ENCODE measurements around the gene OR2A42.
"Not testable (repeated sequence)": the region's sequence is repeated elsewhere in the genome, so short reads cannot be mapped to it uniquely, and the experiment has no call there.

DNA sequence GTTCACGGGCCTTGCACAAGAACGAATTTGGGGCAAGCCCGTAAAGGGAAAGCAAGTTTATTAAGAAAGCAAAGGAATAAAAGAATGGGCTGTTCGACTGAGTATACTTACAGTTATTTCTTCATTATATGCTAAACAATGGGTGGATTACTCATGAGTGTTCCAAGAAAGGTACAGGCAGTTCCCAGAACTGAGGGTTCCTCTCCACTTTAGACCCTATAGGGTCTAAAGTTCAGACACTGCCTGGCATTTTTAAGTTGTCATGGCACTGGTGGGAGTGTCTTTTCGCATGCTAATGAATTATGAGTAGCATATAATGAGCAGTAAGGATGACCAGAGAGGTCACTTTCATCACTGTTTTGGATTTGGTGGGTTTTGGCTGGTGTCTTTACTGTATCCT lies 34.1 kb downstream of the OR2A42 start:
- TF ChIP-seq, protein P1, sequence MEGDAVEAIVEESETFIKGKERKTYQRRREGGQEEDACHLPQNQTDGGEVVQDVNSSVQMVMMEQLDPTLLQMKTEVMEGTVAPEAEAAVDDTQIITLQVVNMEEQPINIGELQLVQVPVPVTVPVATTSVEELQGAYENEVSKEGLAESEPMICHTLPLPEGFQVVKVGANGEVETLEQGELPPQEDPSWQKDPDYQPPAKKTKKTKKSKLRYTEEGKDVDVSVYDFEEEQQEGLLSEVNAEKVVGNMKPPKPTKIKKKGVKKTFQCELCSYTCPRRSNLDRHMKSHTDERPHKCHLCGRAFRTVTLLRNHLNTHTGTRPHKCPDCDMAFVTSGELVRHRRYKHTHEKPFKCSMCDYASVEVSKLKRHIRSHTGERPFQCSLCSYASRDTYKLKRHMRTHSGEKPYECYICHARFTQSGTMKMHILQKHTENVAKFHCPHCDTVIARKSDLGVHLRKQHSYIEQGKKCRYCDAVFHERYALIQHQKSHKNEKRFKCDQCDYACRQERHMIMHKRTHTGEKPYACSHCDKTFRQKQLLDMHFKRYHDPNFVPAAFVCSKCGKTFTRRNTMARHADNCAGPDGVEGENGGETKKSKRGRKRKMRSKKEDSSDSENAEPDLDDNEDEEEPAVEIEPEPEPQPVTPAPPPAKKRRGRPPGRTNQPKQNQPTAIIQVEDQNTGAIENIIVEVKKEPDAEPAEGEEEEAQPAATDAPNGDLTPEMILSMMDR (IDR thresholded peaks at IDR 0.05), result not testable (repeated sequence)
- not testable (repeated sequence) for TF ChIP-seq EP300 (IDR thresholded peaks at IDR 0.05; ENCODE audit: low read depth); POLR2A (IDR thresholded peaks at IDR 0.05)

All from transverse colon (tissue), 3 donors.